Hepatocyte (in vitro differentiated cells): ENCODE measurements around the gene SORT1. TPM values are rescaled to one million over a fixed set of nuclear protein-coding genes. Genes with fewer than 3 reads are reported as not detected.
"Not testable (repeated sequence)": the region's sequence is repeated elsewhere in the genome, so short reads cannot be mapped to it uniquely, and the experiment has no call there.

Source experiments
- DNase-seq: peaks from one replicate; pipeline ENCODE4 v3.0.0-alpha.2; 2016; ENCODE audit warnings: low spot score
- H2AFZ ChIP-seq: fragments of 200-600 bp; sonication (generic); 2 replicates; pipeline ENCODE4 v1.6.0; 2016; ENCODE audit warnings: antibody characterized with exemption, mild to moderate bottlenecking
- H3K27ac ChIP-seq: fragments of 200-600 bp; sonication (generic); 2 replicates; pipeline ENCODE4 v1.5.1; 2016; ENCODE audit warnings: mild to moderate bottlenecking
- H3K27me3 ChIP-seq: fragments of 200-600 bp; sonication (generic); 2 replicates; pipeline ENCODE4 v1.6.1; 2016
- H3K36me3 ChIP-seq: fragments of 200-600 bp; sonication (generic); replicated peaks from 2 replicates; pipeline ENCODE4 v1.5.1; 2016; ENCODE audit warnings: low read depth; ENCODE audit not compliant: insufficient read depth
- H3K4me1 ChIP-seq: fragments of 200-600 bp; sonication (generic); 2 replicates; pipeline ENCODE4 v1.5.1; 2016; ENCODE audit warnings: mild to moderate bottlenecking, moderate library complexity; ENCODE audit not compliant: insufficient read depth
- H3K4me2 ChIP-seq: fragments of 200-600 bp; sonication (generic); 2 replicates; pipeline ENCODE4 v1.6.0; 2016
- H3K4me3 ChIP-seq: fragments of 200-600 bp; sonication (generic); 2 replicates; pipeline ENCODE4 v1.5.1; 2016; ENCODE audit warnings: mild to moderate bottlenecking
- H3K79me2 ChIP-seq: fragments of 200-600 bp; sonication (generic); 2 replicates; pipeline ENCODE4 v1.6.0; 2017; ENCODE audit warnings: mild to moderate bottlenecking
- H3K9me2 ChIP-seq: fragments of 200-600 bp; sonication (generic); replicated peaks from 2 replicates; pipeline ENCODE4 v1.6.0; 2017; ENCODE audit warnings: mild to moderate bottlenecking; ENCODE audit not compliant: insufficient read depth
- H3K9me3 ChIP-seq: fragments of 200-600 bp; sonication (generic); 2 replicates; pipeline ENCODE4 v1.5.1; 2016; ENCODE audit warnings: low read depth, mild to moderate bottlenecking
- H4K20me1 ChIP-seq: fragments of 200-600 bp; sonication (generic); 2 replicates; pipeline ENCODE4 v1.6.0; 2016; ENCODE audit warnings: mild to moderate bottlenecking; ENCODE audit not compliant: insufficient read depth, poor library complexity, severe bottlenecking
- CTCF ChIP-seq: fragments of 200-600 bp; sonication (generic); IDR thresholded peaks from 2 replicates; pipeline ENCODE4 v1.5.1; 2016; ENCODE audit warnings: antibody characterized with exemption, mild to moderate bottlenecking; ENCODE audit not compliant: poor library complexity
- EZH2 ChIP-seq: fragments of 200-600 bp; sonication (generic); IDR thresholded peaks from 2 replicates; pipeline ENCODE4 v1.6.1; 2016; ENCODE audit warnings: antibody characterized with exemption, mild to moderate bottlenecking, borderline replicate concordance
- EZH2phosphoT487 ChIP-seq: fragments of 200-600 bp; sonication (generic); IDR thresholded peaks from one replicate; pipeline ENCODE4 v1.6.1; 2018; ENCODE audit warnings: antibody characterized with exemption, mild to moderate bottlenecking, low read depth, moderate library complexity; ENCODE audit not compliant: unreplicated experiment, severe bottlenecking
- WGBS: methylation state at CpG from one replicate; pipeline ENCODE4 v1.1.6; 2016; ENCODE audit warnings: low lambda C conversion rate; ENCODE audit errors: missing lambda C conversion rate; 5-methylcytosine and 5-hydroxymethylcytosine counted together
- polyA plus RNA-seq: library from polyadenylated mRNA; unstranded; fragments of >200 nt; fragmentation: Nextera tagmentation; extraction: Ambion mirVana; gene quantifications from 2 replicates; pipeline ENCODE4 v1.2.1, GENCODE V29; 2016
- total RNA-seq: library from RNA; depleted of rRNA; stranded (reverse); fragments of >200 nt; gene quantifications from 2 replicates; pipeline ENCODE4 v1.2.3, GENCODE V29; 2014

Gene SORT1
- total and polyA plus RNA-seq, 2 experiments from 2014 or later = 43.7 to 59.3 TPM

GRCh38 chr1:109377698-109378097, 20.0 kb downstream of the SORT1 start:
- 96% methylated on average over 4 of the region's 4 CpGs for WGBS
- Histone ChIP-seq H3K9me2 (no peaks in the 10 kb centered on the region), H3K36me3 (no peaks in the 10 kb centered on the region), H3K79me2 (peaks cover 91% of the 10 kb centered on the region), H2AFZ (no peak overlapping the region), H4K20me1 (no peaks in the 10 kb centered on the region), H3K9me3 (no peaks in the 10 kb centered on the region), H3K4me1 (peaks cover 11% of the 10 kb centered on the region), H3K4me2 (no peak overlapping the region), H3K27ac (no peak overlapping the region), H3K27me3 (no peaks in the 10 kb centered on the region), H3K4me3 (no peak overlapping the region)
- TF ChIP-seq EZH2 (no peak), EZH2phosphoT487 (no peak), CTCF (no peak)
- no peak for DNase-seq

GRCh38 chr1:109373696-109374095, 24.0 kb downstream of the SORT1 start:
- H3K4me1 ChIP-seq = peaks cover 25% of the 10 kb centered on the region
- H3K79me2 ChIP-seq = peaks cover 67% of the 10 kb centered on the region
- DNase-seq, H3K9me2 ChIP-seq, H3K36me3 ChIP-seq, H3K4me3 ChIP-seq, H4K20me1 ChIP-seq, H3K27me3 ChIP-seq, H3K4me2 ChIP-seq, H2AFZ ChIP-seq, H3K9me3 ChIP-seq: not testable (repeated sequence)
- peak overlapping the region; percentile 62 for H3K27ac ChIP-seq
- WGBS = 98% methylated on average over 2 of the region's 2 CpGs

GRCh38 chr1:109373126-109373525, 24.6 kb downstream of the SORT1 start:
- H3K9me3 ChIP-seq = no peaks in the 10 kb centered on the region
- no peak for TF ChIP-seq EZH2
- H3K36me3 ChIP-seq = no peaks in the 10 kb centered on the region
- H3K27me3 ChIP-seq = no peaks in the 10 kb centered on the region
- H3K9me2 ChIP-seq = no peaks in the 10 kb centered on the region
- DNase-seq = no peak
- WGBS = 67% methylated on average over 5 of the region's 5 CpGs
- peaks cover 25% of the 10 kb centered on the region for H3K4me1 ChIP-seq
- H3K4me3 ChIP-seq = no peak overlapping the region
- H2AFZ ChIP-seq = no peak overlapping the region
- H4K20me1 ChIP-seq = no peaks in the 10 kb centered on the region
- peaks cover 66% of the 10 kb centered on the region for H3K79me2 ChIP-seq
- peak overlapping the region; percentile 62 for H3K27ac ChIP-seq
- peak overlapping the region; percentile 62 for H3K4me2 ChIP-seq

GRCh38 chr1:109372281-109372680, 25.4 kb downstream of the SORT1 start:
- no peak for DNase-seq
- H3K27ac ChIP-seq = peak overlapping the region; percentile 83
- H2AFZ ChIP-seq = no peak overlapping the region
- H4K20me1 ChIP-seq = no peaks in the 10 kb centered on the region
- H3K9me3 ChIP-seq = no peaks in the 10 kb centered on the region
- WGBS = 95% methylated on average over 6 of the region's 6 CpGs
- no peak overlapping the region for H3K4me3 ChIP-seq
- no peak for TF ChIP-seq EZH2phosphoT487
- no peak for TF ChIP-seq EZH2
- TF ChIP-seq CTCF = no peak
- H3K4me2 ChIP-seq = no peak overlapping the region
- no peaks in the 10 kb centered on the region for H3K9me2 ChIP-seq
- H3K27me3 ChIP-seq = no peaks in the 10 kb centered on the region
- H3K4me1 ChIP-seq = peaks cover 25% of the 10 kb centered on the region
- peaks cover 66% of the 10 kb centered on the region for H3K79me2 ChIP-seq
- H3K36me3 ChIP-seq = no peaks in the 10 kb centered on the region
